Neural cell (in vitro differentiated cells): ENCODE data around the gene MTHFD1L. TPM values are rescaled to one million over a fixed set of nuclear protein-coding genes. Genes with fewer than 3 reads are reported as not detected.

ENCODE experiments used
- H2AFZ ChIP-seq: fragments of 200-600, 300-800 bp; sonication (generic), shearing (Covaris generic); 2 replicates; pipeline ENCODE4 v1.6.0; 2014; ENCODE audit warnings: low read depth, mild to moderate bottlenecking, antibody characterized with exemption, low read length, moderate library complexity
- H3F3A ChIP-seq: fragments of 200-600 bp; shearing (Covaris generic); 2 replicates; pipeline ENCODE4 v1.6.1; 2016; ENCODE audit warnings: mild to moderate bottlenecking, moderate library complexity, mixed read lengths, antibody characterized with exemption, low read length; ENCODE audit not compliant: insufficient read depth, poor library complexity, severe bottlenecking
- H3K27ac ChIP-seq: fragments of 200-600, 300-800 bp; sonication (generic), shearing (Covaris generic); 2 replicates; pipeline ENCODE4 v1.5.1; 2014; ENCODE audit warnings: mild to moderate bottlenecking, low read length, moderate library complexity
- H3K27me3 ChIP-seq: fragments of 300-800, 200-600 bp; sonication (generic), shearing (Covaris generic); 2 replicates; pipeline ENCODE4 v1.6.0; 2014; ENCODE audit warnings: mild to moderate bottlenecking, low read depth, low read length, moderate library complexity; ENCODE audit not compliant: insufficient read depth
- H3K36me3 ChIP-seq: fragments of 300-800, 200-600 bp; sonication (generic), shearing (Covaris generic); 2 replicates; pipeline ENCODE4 v1.5.1; 2014; ENCODE audit warnings: mild to moderate bottlenecking, antibody characterized with exemption, low read length, moderate library complexity; ENCODE audit not compliant: insufficient read depth
- H3K4me2 ChIP-seq: fragments of 300-800, 200-600 bp; sonication (generic), shearing (Covaris generic); 2 replicates; pipeline ENCODE4 v1.6.0; 2014; ENCODE audit warnings: mild to moderate bottlenecking, low read length
- H3K4me3 ChIP-seq: fragments of 300-800, 200-600 bp; sonication (generic), shearing (Covaris generic); 2 replicates; pipeline ENCODE4 v1.5.1; 2014; ENCODE audit warnings: mild to moderate bottlenecking, low read length, moderate library complexity
- H3K79me2 ChIP-seq: fragments of 200-600 bp; shearing (Covaris generic); replicated peaks from 2 replicates; pipeline ENCODE4 v1.6.0; 2014; ENCODE audit warnings: mild to moderate bottlenecking, low read length, moderate library complexity; ENCODE audit not compliant: insufficient read depth
- H3K9ac ChIP-seq: fragments of 300-800, 200-600 bp; sonication (generic), shearing (Covaris generic); 2 replicates; pipeline ENCODE4 v1.6.1; 2016; ENCODE audit warnings: mild to moderate bottlenecking, low read length, mixed read lengths
- H3K9me2 ChIP-seq: fragments of 200-600 bp; shearing (Covaris generic); 2 replicates; pipeline ENCODE4 v1.6.1; 2016; ENCODE audit warnings: mild to moderate bottlenecking, low read length, mixed read lengths; ENCODE audit not compliant: insufficient read depth
- H3K9me3 ChIP-seq: fragments of 200-600, 300-800 bp; sonication (generic), shearing (Covaris generic); 2 replicates; pipeline ENCODE4 v1.6.1; 2016; ENCODE audit warnings: mild to moderate bottlenecking, mixed run types, low read length, moderate library complexity, mixed read lengths
- H4K20me1 ChIP-seq: fragments of 200-600 bp; shearing (Covaris generic); 2 replicates; pipeline ENCODE4 v1.6.1; 2016; ENCODE audit warnings: mild to moderate bottlenecking, mixed run types; ENCODE audit not compliant: insufficient read depth
- CTCF ChIP-seq: fragments of 450-650 bp; IDR thresholded peaks from 2 replicates; pipeline ENCODE4 v1.5.1; 2014; ENCODE audit warnings: antibody characterized with exemption, mild to moderate bottlenecking, moderate library complexity; ENCODE audit not compliant: poor library complexity, severe bottlenecking
- EP300 ChIP-seq: fragments of 450-650 bp; conservative IDR thresholded peaks from 2 replicates; pipeline ENCODE4 v1.6.1; 2014; ENCODE audit warnings: antibody characterized with exemption, mild to moderate bottlenecking, moderate library complexity; ENCODE audit not compliant: poor library complexity, severe bottlenecking
- EZH2 ChIP-seq: fragments of 200-600, 300-800 bp; shearing (Covaris generic), sonication (generic); IDR thresholded peaks from 2 replicates; pipeline ENCODE4 v1.6.1; 2014; ENCODE audit warnings: antibody characterized with exemption, low read length, borderline replicate concordance, mild to moderate bottlenecking; ENCODE audit not compliant: insufficient read depth, poor library complexity, severe bottlenecking
- MXI1 ChIP-seq: fragments of 450-650 bp; conservative IDR thresholded peaks from 2 replicates; pipeline ENCODE4 v1.6.1; 2014; ENCODE audit warnings: antibody characterized with exemption, mild to moderate bottlenecking; ENCODE audit not compliant: poor library complexity, severe bottlenecking
- REST ChIP-seq: IDR thresholded peaks from 2 replicates; pipeline ENCODE4 v1.6.1; 2012; ENCODE audit warnings: borderline replicate concordance
- SMC3 ChIP-seq: fragments of 450-650 bp; conservative IDR thresholded peaks from 2 replicates; pipeline ENCODE4 v1.6.1; 2014; ENCODE audit warnings: antibody characterized with exemption, mild to moderate bottlenecking, moderate library complexity; ENCODE audit not compliant: poor library complexity
- polyA plus RNA-seq: library from polyadenylated mRNA; depleted of rRNA; stranded (reverse); fragments of >200 nt; gene quantifications from 2 replicates; pipeline ENCODE4 v1.2.3, GENCODE V29; 2014

Gene MTHFD1L
- polyA plus RNA-seq, 1 donor from 2014 or later: 6.3 TPM

GRCh38 chr6:151070631-151071051 lies 205.1 kb downstream of the MTHFD1L start:
- Histone ChIP-seq H3K4me3 (no peak overlapping the region), H3K36me3 (no peaks in the 10 kb centered on the region), H3K9me2 (no peaks in the 10 kb centered on the region), H4K20me1 (no peaks in the 10 kb centered on the region), H3K4me2 (no peak overlapping the region), H3K27ac (no peak overlapping the region), H3K9me3 (no peaks in the 10 kb centered on the region), H3K9ac (no peak overlapping the region), H3F3A (no peaks in the 10 kb centered on the region), H3K27me3 (no peaks in the 10 kb centered on the region), H2AFZ (no peak overlapping the region), H3K79me2 (no peaks in the 10 kb centered on the region)
- TF ChIP-seq MXI1: no peak
- TF ChIP-seq EP300: no peak

- TF ChIP-seq EZH2 (no peak), CTCF (no peak), REST (no peak), EP300 (no peak), MXI1 (no peak)
- H3K9ac ChIP-seq: no peak overlapping the region
- H3K4me3 ChIP-seq: no peak overlapping the region
- H3K27ac ChIP-seq: no peak overlapping the region
- H3K9me3 ChIP-seq: no peaks in the 10 kb centered on the region
- no peak overlapping the region for H2AFZ ChIP-seq
- no peaks in the 10 kb centered on the region for H3K79me2 ChIP-seq
- no peaks in the 10 kb centered on the region for H4K20me1 ChIP-seq
- H3K4me2 ChIP-seq: no peak overlapping the region
- H3K27me3 ChIP-seq: no peaks in the 10 kb centered on the region
- H3F3A ChIP-seq: no peaks in the 10 kb centered on the region
- H3K9me2 ChIP-seq: no peaks in the 10 kb centered on the region
- no peaks in the 10 kb centered on the region for H3K36me3 ChIP-seq
These were observed 205.8 kb downstream of the MTHFD1L start for GRCh38 chr6:151071295-151071694.

GRCh38 chr6:151073146-151073545 lies 207.6 kb downstream of the MTHFD1L start:
- Histone ChIP-seq H3K79me2 (no peaks in the 10 kb centered on the region), H3K9ac (no peak overlapping the region), H2AFZ (no peak overlapping the region), H3K27ac (no peak overlapping the region), H3K9me2 (no peaks in the 10 kb centered on the region), H4K20me1 (no peaks in the 10 kb centered on the region), H3K9me3 (no peaks in the 10 kb centered on the region), H3K4me2 (no peak overlapping the region), H3K4me3 (no peak overlapping the region), H3K27me3 (no peaks in the 10 kb centered on the region), H3F3A (no peaks in the 10 kb centered on the region), H3K36me3 (no peaks in the 10 kb centered on the region)
- TF ChIP-seq SMC3: no peak
